Measurements from ENCODE around the gene KCTD20.

Gene KCTD20

GRCh38 chr6:36455486-36456027 is 12.8 kb downstream of the KCTD20 start:
- no peak for DNase-seq (ENCODE audit: low read depth)
- H3K4me3 ChIP-seq (ENCODE audit: low read depth, low read length) = no peak overlapping the region
- TF ChIP-seq MYC (IDR thresholded peaks at IDR 0.05; ENCODE audit: low read depth, low read length) (no peak), CTCF (IDR thresholded peaks at IDR 0.05; ENCODE audit: low read depth, low read length) (no peak), POLR2A (IDR thresholded peaks at IDR 0.05; ENCODE audit: extremely low read depth, insufficient read length) (no peak), MAX (IDR thresholded peaks at IDR 0.05; ENCODE audit: low read depth, low read length) (no peak)

GRCh38 chr6:36459501-36459900 is 16.7 kb downstream of the KCTD20 start:
- no peak for TF ChIP-seq MYC (IDR thresholded peaks at IDR 0.05; ENCODE audit: low read depth, low read length)
- TF ChIP-seq MAX (IDR thresholded peaks at IDR 0.05; ENCODE audit: low read depth, low read length) = no peak
- no peak for TF ChIP-seq CTCF (IDR thresholded peaks at IDR 0.05; ENCODE audit: low read depth, low read length)
- no peak for TF ChIP-seq POLR2A (IDR thresholded peaks at IDR 0.05; ENCODE audit: extremely low read depth, insufficient read length)
- H3K4me3 ChIP-seq (ENCODE audit: low read depth, low read length) = no peak overlapping the region
- no peak for DNase-seq (ENCODE audit: low read depth)

- no peak for DNase-seq (ENCODE audit: low read depth)
- H3K4me3 ChIP-seq (ENCODE audit: low read depth, low read length) = no peak overlapping the region
- TF ChIP-seq CTCF (IDR thresholded peaks at IDR 0.05; ENCODE audit: low read depth, low read length) (no peak), MAX (IDR thresholded peaks at IDR 0.05; ENCODE audit: low read depth, low read length) (no peak), POLR2A (IDR thresholded peaks at IDR 0.05; ENCODE audit: extremely low read depth, insufficient read length) (no peak), MYC (IDR thresholded peaks at IDR 0.05; ENCODE audit: low read depth, low read length) (no peak)
These were observed 18.1 kb downstream of the KCTD20 start for GRCh38 chr6:36460916-36461315.

GRCh38 chr6:36461646-36462045 is 18.8 kb downstream of the KCTD20 start:
- DNase-seq (ENCODE audit: low read depth) = no peak
- TF ChIP-seq POLR2A (IDR thresholded peaks at IDR 0.05; ENCODE audit: extremely low read depth, insufficient read length) = no peak
- no peak for TF ChIP-seq MYC (IDR thresholded peaks at IDR 0.05; ENCODE audit: low read depth, low read length)
- TF ChIP-seq MAX (IDR thresholded peaks at IDR 0.05; ENCODE audit: low read depth, low read length) = no peak
- no peak for TF ChIP-seq CTCF (IDR thresholded peaks at IDR 0.05; ENCODE audit: low read depth, low read length)
- no peak overlapping the region for H3K4me3 ChIP-seq (ENCODE audit: low read depth, low read length)

GRCh38 chr6:36463676-36464075 is 20.9 kb downstream of the KCTD20 start:
- no peak for DNase-seq (ENCODE audit: low read depth)
- no peak for TF ChIP-seq MYC (IDR thresholded peaks at IDR 0.05; ENCODE audit: low read depth, low read length)
- no peak for TF ChIP-seq CTCF (IDR thresholded peaks at IDR 0.05; ENCODE audit: low read depth, low read length)
- TF ChIP-seq MAX (IDR thresholded peaks at IDR 0.05; ENCODE audit: low read depth, low read length) = no peak
- TF ChIP-seq POLR2A (IDR thresholded peaks at IDR 0.05; ENCODE audit: extremely low read depth, insufficient read length) = no peak
- H3K4me3 ChIP-seq (ENCODE audit: low read depth, low read length) = no peak overlapping the region
